ENCODE data around the gene ZNF827.

- TF ChIP-seq CTCF (conservative IDR thresholded peaks at IDR 0.05; ENCODE audit: low read length) (peak; percentile 12; the same call in 1 of the 2 replicates), EZH2phosphoT487 (IDR thresholded peaks at IDR 0.05; ENCODE audit: borderline replicate concordance) (no peak)
Observed at GRCh38 chr4:145723336-145723735, 215.3 kb downstream of the ZNF827 start.

Data from Loucy (cell line).